ENCODE data around the gene WNT11. TPM values are rescaled to one million over a fixed set of nuclear protein-coding genes. Genes with fewer than 3 reads are reported as not detected.
A peak's percentile ranks its signal among the peaks of the same experiment; 100 is the strongest.

The WNT11 gene
- total and polyA plus RNA-seq, 2 of the 13 experiments (the other 11 are each of a cell fraction or from before 2014, with no cell fraction given), result 0.34 to 0.66 TPM

GRCh38 chr11:76231121-76231738 lies 24.9 kb upstream of the WNT11 start:
- Histone ChIP-seq H3K9me3 (ENCODE audit: low read length) (no peaks in the 10 kb centered on the region), H3K4me1 (ENCODE audit: insufficient read depth, low read length) (peaks cover 55% of the 10 kb centered on the region), H3K27me3 (ENCODE audit: control insufficient read depth in 1 of 2, insufficient read depth in 2 of 2, low read length in 2 of 2) (peaks cover 6 to 26% of the 10 kb centered on the region in 2 experiments; a peak in 3 of 5 replicates), H3K4me2 (ENCODE audit: low read depth, low read length) (peak overlapping the region; percentile 53; the same call in 1 of the 2 replicates), H3K36me3 (replicated peaks in 1 of 2; ENCODE audit: control insufficient read depth in 1 of 2, insufficient read depth in 2 of 2, low read length in 2 of 2) (no peaks in the 10 kb centered on the region), H3K79me2 (ENCODE audit: insufficient read depth, low read length) (no peaks in the 10 kb centered on the region), H4K20me1 (ENCODE audit: insufficient read depth, low read length) (no peaks in the 10 kb centered on the region), H3K9ac (ENCODE audit: insufficient read depth, low read depth, low read length) (no peak overlapping the region), H2AFZ (ENCODE audit: low read length) (no peak overlapping the region), H3K27ac (ENCODE audit: extremely low read length, insufficient read depth, low read length) (no peak overlapping the region), H3K4me3 (replicated peaks in 1 of 3; ENCODE audit: insufficient read depth in 1 of 3, low read depth in 2 of 3, low read length in 3 of 3) (peak overlapping the region in 1 of 3 experiments; percentile 42; a peak in 1 of 6 replicates)
- 37% methylated on average over 6 of the region's 6 CpGs for WGBS (ENCODE audit: low lambda C conversion rate)
- TF ChIP-seq ZFP36L2 (CRISPR knock-in tag; IDR thresholded peaks at IDR 0.05) (no peak), ZEB1 (IDR thresholded peaks at IDR 0.05; ENCODE audit: insufficient replicate concordance, low read depth) (no peak), TBX3 (IDR thresholded peaks at IDR 0.05; ENCODE audit: borderline replicate concordance) (no peak), NFE2L1 (CRISPR knock-in tag; IDR thresholded peaks at IDR 0.05; ENCODE audit: borderline replicate concordance) (no peak), ZNF619 (CRISPR knock-in tag; IDR thresholded peaks at IDR 0.05) (no peak), E2F2 (CRISPR knock-in tag; IDR thresholded peaks at IDR 0.05; ENCODE audit: borderline replicate concordance) (no peak), RNF219 (CRISPR knock-in tag; IDR thresholded peaks at IDR 0.05) (no peak), POLR2A (IDR thresholded peaks at IDR 0.05; ENCODE audit: insufficient read depth in 1 of 2, low read depth in 2 of 2, low read length in 2 of 2) (no peak), ZNF275 (CRISPR knock-in tag; IDR thresholded peaks at IDR 0.05; ENCODE audit: borderline replicate concordance) (no peak), ZNF24 (IDR thresholded peaks at IDR 0.05) (no peak), MNT (IDR thresholded peaks at IDR 0.05) (peak; percentile 43; the same call in 1 of the 2 replicates), FOXC1 (CRISPR knock-in tag; IDR thresholded peaks at IDR 0.05; ENCODE audit: borderline replicate concordance) (no peak), ZNF768 (CRISPR knock-in tag; IDR thresholded peaks at IDR 0.05) (peak; percentile 81; the same call in 1 of the 2 replicates)
- CTCF ChIA-PET (ENCODE audit: low intra/inter-chr PET ratio, low total read pairs), result no interaction called here
- ATAC-seq, result no peak
- intact Hi-C loops (cut with micrococcal nuclease; ENCODE audit: unreplicated experiment) (loop anchor here (10.0 kb wide), 1 partner anchor 336 kb away; no protein-coding TSS in a partner anchor), in situ Hi-C loops (cut with HindIII; ENCODE audit: extremely low pct_ligation_motif_present, low pct_unique_long_range_greater_than_20kb) (no loop called here)
- no peak for FAIRE-seq
- DNase-seq (ENCODE audit: low spot score), result no peak
- no TSS peak for BruUV-seq (replicated peaks)
- POLR2A ChIA-PET, result no interaction called here
